Activated CD4-positive, alpha-beta T cell treated with anti-CD3 and anti-CD28 coated beads, Interleukin-2, amount 10 ng/mL, durations not matched to agents 7 days and 5 days (primary cell): ENCODE measurements around the gene MBTPS1. TPM values are rescaled to one million over a fixed set of nuclear protein-coding genes. Genes with fewer than 3 reads are reported as not detected.

ENCODE experiments used
- CTCF ChIA-PET: fragments of 350-600 bp; sonication (Branson Sonifier 250); formaldehyde crosslinking; loops from one replicate; lab custom pipeline; 2021; ENCODE audit warnings: antibody characterized with exemption; lab: Charles Lee
- POLR2A ChIA-PET: fragments of 350-600 bp; sonication (Branson Sonifier 250); formaldehyde crosslinking; loops from one replicate; lab custom pipeline; 2021; ENCODE audit warnings: antibody characterized with exemption; lab: Charles Lee
- DNase-seq: peaks from one replicate; pipeline ENCODE4 v3.0.0-alpha.2; 2020
- H3K27ac Mint-ChIP-seq: one replicate; pipeline ENCODE4 v1.8.0; 2021; ENCODE audit warnings: mild to moderate bottlenecking, moderate library complexity, mixed read lengths
- H3K27me3 Mint-ChIP-seq: one replicate; pipeline ENCODE4 v1.8.0; 2021; ENCODE audit warnings: mixed read lengths
- H3K36me3 Mint-ChIP-seq: one replicate; pipeline ENCODE4 v1.8.0; 2021; ENCODE audit warnings: low read depth, mixed read lengths
- H3K4me1 Mint-ChIP-seq: one replicate; pipeline ENCODE4 v1.8.0; 2021; ENCODE audit warnings: mixed read lengths
- H3K4me3 Mint-ChIP-seq: one replicate; pipeline ENCODE4 v1.8.0; 2021; ENCODE audit warnings: mild to moderate bottlenecking, moderate library complexity, mixed read lengths
- H3K9me3 Mint-ChIP-seq: one replicate; pipeline ENCODE4 v1.8.0; 2021; ENCODE audit warnings: mixed read lengths
- total RNA-seq, 2 experiments: library from RNA; stranded (reverse); gene quantifications; one replicate each; pipeline ENCODE4 v1.2.3, GENCODE V29; 2021

MBTPS1 gene
- total RNA-seq, 2 experiments from 2014 or later, result 57.3 to 61.9 TPM

DNA sequence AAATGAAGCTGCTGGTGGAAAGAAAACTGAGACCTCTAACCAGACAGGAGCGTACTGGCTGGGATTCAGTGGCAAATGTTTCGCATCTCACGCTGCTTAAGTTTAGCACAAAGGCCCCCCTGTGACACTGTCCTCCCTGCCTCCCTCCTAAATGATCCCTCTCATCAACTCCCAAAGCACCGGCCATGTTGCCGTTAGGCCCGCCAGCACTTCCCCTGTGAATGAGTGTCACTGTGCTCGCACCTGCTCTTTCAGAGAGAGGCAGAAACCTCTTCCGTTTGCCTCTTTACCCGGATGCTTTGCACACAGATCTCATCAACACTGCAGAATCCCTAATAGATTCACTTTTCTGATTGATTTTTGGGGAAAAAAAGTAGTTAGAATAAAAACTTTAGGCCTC, 26.5 kb downstream of the MBTPS1 start:
- DNase-seq, result peak; percentile 20

DNA sequence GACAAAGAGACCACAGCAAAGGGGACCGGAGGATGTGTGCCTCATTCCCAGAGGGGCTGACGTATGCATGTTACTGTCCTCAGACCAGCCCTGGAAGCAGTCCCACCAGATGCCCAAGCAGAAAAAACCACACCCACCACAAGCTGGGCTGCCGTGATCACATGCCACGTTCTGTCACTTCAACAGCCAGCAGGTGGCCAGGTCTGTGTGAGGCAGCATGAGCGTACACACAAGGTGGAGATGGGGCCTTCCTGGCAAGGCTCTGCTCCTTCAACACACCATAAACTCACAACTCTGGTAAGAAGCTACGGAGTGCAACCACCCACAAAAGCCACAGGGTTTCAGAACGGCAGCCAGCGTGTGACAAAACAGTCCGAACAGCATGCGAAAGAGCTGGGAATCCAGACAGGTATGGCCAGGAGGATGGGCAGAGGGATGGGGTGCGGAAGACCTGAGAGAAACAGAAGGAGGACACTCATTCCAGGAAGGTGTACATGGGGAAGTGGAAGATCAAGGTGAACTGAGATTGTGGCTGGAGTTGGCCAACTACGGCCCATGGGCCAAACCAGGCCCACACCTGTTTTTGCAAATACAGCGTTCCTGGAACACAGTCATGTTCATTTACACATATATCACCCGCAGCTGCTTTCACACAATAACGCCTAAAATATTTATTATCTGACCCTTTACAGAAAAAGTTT, 27.9 kb downstream of the MBTPS1 start:
- CTCF ChIA-PET, result interaction anchor here (0.9 to 4.9 kb wide), 7 partner anchors 28 to 627 kb away, joined by 3 to 26 read pairs (median 3); partner anchors contain the start of genes MBTPS1 and TAF1C
- DNase-seq, result peak; percentile 76
- peaks cover 51% of the 10 kb centered on the region for H3K4me1 Mint-ChIP-seq
- peak overlapping the region; percentile 52 for H3K27ac Mint-ChIP-seq
- H3K4me3 Mint-ChIP-seq, result no peak overlapping the region
- peaks cover 49% of the 10 kb centered on the region for H3K36me3 Mint-ChIP-seq
- POLR2A ChIA-PET, result no interaction called here
- no peaks in the 10 kb centered on the region for H3K27me3 Mint-ChIP-seq
- H3K9me3 Mint-ChIP-seq, result no peaks in the 10 kb centered on the region

More for the DNA sequence above, 26.5 kb downstream of the MBTPS1 start:
- CTCF ChIA-PET, result interaction anchor here (1.0 to 4.9 kb wide), 3 partner anchors 85 to 99 kb away, joined by 3 to 26 read pairs (median 3); partner anchors contain the start of gene TAF1C
- Mint-ChIP-seq H3K9me3 (no peaks in the 10 kb centered on the region), H3K27ac (peak overlapping the region; percentile 39), H3K27me3 (no peaks in the 10 kb centered on the region), H3K36me3 (peaks cover 58% of the 10 kb centered on the region), H3K4me3 (no peak overlapping the region), H3K4me1 (peaks cover 45% of the 10 kb centered on the region)
- POLR2A ChIA-PET, result no interaction called here

DNA sequence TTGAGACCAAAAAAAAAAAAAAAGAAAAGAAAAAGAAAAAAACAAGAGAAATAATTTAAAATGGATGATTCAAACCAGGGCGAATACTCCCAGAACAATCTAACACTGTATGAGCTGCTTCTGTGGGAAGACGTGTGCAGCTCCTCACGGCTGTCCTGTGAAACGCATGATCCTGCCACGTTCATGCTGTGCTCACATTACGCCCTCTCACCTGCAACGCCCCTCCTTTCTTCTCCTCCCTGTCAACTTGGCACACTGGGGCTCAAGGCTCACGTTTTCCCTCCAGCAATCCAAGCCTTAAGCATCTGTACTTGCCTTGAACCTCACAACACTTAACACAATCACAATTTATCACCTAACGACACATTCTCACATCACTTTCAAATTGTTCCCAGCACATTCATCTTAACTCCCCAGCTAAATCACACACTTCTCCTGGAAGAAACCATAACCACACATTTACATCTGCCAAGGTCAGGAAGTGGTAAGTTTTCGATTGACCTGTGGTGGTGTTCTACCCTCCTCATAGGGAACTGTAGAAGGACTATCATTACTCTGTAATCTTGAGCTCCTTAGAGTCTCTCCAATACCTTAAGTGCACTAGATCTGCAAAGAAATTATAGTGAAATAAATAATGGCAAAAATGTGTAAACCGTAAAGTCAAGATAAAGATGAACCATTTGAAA, 29.1 kb downstream of the MBTPS1 start:
- CTCF ChIA-PET, result interaction anchor here (1.0 to 4.9 kb wide), 3 partner anchors 99 to 628 kb away, joined by 3 to 26 read pairs (median 3); partner anchors contain the start of gene TAF1C
- no peak overlapping the region for H3K4me3 Mint-ChIP-seq
- no peaks in the 10 kb centered on the region for H3K9me3 Mint-ChIP-seq
- H3K27ac Mint-ChIP-seq, result peak overlapping the region; percentile 7
- no peaks in the 10 kb centered on the region for H3K27me3 Mint-ChIP-seq
- POLR2A ChIA-PET, result no interaction called here
- DNase-seq, result no peak
- peaks cover 46% of the 10 kb centered on the region for H3K36me3 Mint-ChIP-seq
- H3K4me1 Mint-ChIP-seq, result peaks cover 51% of the 10 kb centered on the region

DNA sequence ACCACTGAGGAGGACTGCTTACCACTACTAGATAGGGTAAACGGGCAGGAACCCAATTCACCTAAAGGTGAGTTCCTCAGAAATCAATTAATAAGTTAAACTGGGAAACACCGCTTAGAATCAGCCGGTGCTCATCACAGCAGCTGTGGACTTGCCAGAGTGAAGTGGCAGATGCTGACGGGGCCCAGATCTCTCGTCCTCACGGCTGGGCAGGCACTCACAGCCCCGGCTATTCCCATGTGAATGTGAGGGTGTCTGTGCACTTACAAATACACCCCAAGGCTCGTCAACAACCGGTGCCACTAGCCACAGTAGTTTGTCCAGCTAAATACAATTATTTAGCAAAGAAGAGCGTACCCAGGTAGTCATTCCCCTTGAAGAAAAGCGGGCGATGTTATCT, 29.7 kb downstream of the MBTPS1 start:
- no peak for DNase-seq
- ChIA-PET CTCF (interaction anchor here (4.9 kb wide), 1 partner anchor 100 kb away, joined by 26 read pairs; the partner anchor contains the start of gene TAF1C), POLR2A (no interaction called here)
- Mint-ChIP-seq H3K27me3 (no peaks in the 10 kb centered on the region), H3K4me3 (no peak overlapping the region), H3K4me1 (peaks cover 51% of the 10 kb centered on the region), H3K27ac (no peak overlapping the region), H3K36me3 (peaks cover 45% of the 10 kb centered on the region), H3K9me3 (no peaks in the 10 kb centered on the region)

DNA sequence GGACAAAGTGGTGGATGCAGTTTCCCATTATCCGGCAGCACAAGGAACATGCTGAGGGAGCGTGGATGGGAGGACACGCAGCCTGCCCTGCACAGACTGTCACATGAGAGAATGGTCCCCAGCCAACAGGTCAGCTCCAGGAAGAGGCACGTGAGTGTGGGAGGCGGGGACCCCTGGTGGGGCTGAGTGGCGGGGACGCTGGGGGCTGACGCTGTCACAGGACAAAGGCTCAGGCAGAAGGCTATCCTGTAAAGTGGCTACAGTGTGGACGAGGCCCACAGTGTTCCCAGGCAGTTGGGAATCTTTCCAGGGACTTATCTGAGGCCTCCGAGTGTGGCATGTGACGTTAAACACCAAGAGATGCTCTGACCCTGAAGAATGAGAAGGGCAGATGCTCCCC, 30.4 kb downstream of the MBTPS1 start:
- ChIA-PET CTCF (interaction anchor here (4.9 kb wide), 1 partner anchor 100 kb away, joined by 26 read pairs; the partner anchor contains the start of gene TAF1C), POLR2A (interaction anchor here (0.6 kb wide), 1 partner anchor 98 kb away, joined by 3 read pairs; no protein-coding TSS in a partner anchor)
- peaks cover 42% of the 10 kb centered on the region for H3K36me3 Mint-ChIP-seq
- H3K4me1 Mint-ChIP-seq, result peaks cover 51% of the 10 kb centered on the region
- no peaks in the 10 kb centered on the region for H3K9me3 Mint-ChIP-seq
- H3K4me3 Mint-ChIP-seq, result no peak overlapping the region
- no peak for DNase-seq
- no peak overlapping the region for H3K27ac Mint-ChIP-seq
- H3K27me3 Mint-ChIP-seq, result no peaks in the 10 kb centered on the region

DNA sequence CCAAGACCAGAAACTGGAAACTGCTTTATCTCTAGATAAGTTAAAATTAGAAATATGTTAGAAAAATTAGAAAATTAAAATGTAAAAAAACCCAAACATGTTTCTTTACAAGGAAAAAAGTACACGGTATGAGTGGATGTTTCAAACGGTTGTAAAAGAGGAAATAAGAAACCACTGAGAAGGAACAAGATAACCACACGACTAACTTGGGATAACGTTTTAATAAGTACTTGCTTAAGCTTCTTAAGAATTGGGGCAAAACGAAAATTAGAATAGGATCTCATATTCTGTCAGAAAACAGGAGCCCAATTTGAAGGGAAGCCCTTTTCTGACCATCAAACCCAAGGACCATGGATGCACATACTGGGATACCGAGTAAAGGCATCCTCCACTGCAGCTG, 31.0 kb downstream of the MBTPS1 start:
- peaks cover 44% of the 10 kb centered on the region for H3K36me3 Mint-ChIP-seq
- H3K27ac Mint-ChIP-seq, result no peak overlapping the region
- POLR2A ChIA-PET, result interaction anchor here (0.6 kb wide), 1 partner anchor 98 kb away, joined by 3 read pairs; no protein-coding TSS in a partner anchor
- H3K27me3 Mint-ChIP-seq, result no peaks in the 10 kb centered on the region
- DNase-seq, result no peak
- no peaks in the 10 kb centered on the region for H3K9me3 Mint-ChIP-seq
- H3K4me3 Mint-ChIP-seq, result peak overlapping the region; percentile 23
- CTCF ChIA-PET, result interaction anchor here (0.9 to 4.9 kb wide), 3 partner anchors 18 to 101 kb away, joined by 3 to 26 read pairs (median 4); partner anchors contain the start of gene TAF1C
- peaks cover 51% of the 10 kb centered on the region for H3K4me1 Mint-ChIP-seq

DNA sequence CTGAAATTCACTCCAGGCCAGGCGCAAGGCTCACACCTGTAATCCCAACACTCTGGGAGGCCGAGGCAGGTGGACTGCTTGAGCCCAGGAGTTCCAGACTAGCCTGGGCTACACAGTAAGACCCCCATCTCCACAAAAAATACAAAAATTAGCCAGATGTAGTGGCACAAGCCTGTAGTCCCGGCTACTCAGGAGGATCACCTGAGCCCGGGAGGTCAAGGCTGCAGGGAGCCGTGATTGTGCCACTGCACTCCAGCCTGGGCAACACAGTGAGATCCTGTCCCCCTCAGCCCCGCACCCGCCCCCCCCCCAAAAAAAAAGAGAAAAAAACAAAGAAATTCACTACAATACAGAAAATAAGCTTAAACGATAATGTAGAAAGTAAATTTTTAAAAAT, 31.5 kb downstream of the MBTPS1 start:
- POLR2A ChIA-PET, result interaction anchor here (0.6 kb wide), 1 partner anchor 10 kb away, joined by 3 read pairs; no protein-coding TSS in a partner anchor
- peaks cover 50% of the 10 kb centered on the region for H3K4me1 Mint-ChIP-seq
- H3K27ac Mint-ChIP-seq, result no peak overlapping the region
- CTCF ChIA-PET, result interaction anchor here (0.9 to 2.3 kb wide), 10 partner anchors 18 to 192 kb away, joined by 3 to 15 read pairs (median 4); partner anchors contain the start of genes MBTPS1 and TAF1C
- DNase-seq, result no peak
- H3K27me3 Mint-ChIP-seq, result no peaks in the 10 kb centered on the region
- H3K36me3 Mint-ChIP-seq, result peaks cover 46% of the 10 kb centered on the region
- no peaks in the 10 kb centered on the region for H3K9me3 Mint-ChIP-seq
- no peak overlapping the region for H3K4me3 Mint-ChIP-seq

DNA sequence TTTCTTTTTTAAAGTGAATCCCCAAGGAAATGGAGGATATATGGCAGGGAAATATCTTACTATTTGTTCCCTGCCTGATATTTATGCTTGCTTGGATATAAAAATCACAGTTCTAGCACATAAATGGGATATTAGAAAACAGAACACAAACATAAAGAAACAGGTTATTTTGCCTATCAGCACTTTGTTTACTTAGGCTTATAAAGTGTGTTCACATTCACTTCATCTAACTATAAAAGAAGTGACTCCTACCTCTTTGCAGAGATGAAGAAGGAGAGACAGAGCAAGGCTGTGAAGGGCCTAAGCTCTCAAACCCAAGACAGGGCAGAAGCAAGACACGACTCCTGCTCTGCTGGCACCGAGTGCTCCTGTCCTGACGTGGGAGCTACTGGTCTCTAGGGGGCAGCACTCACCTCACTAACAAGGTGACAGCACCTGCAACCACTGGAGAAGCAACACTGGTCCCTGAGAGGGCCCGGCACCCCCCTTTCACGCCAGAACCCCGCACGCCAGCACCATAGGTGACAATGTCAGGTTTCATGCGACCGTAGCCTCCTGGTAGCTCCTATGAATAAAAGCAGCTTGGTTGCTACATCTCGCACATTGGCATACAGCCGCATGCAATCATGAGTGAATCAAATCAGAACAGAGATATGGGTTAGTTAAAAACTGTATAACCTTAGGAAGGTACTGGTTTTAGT, 32.0 kb downstream of the MBTPS1 start:
- H3K9me3 Mint-ChIP-seq, result no peaks in the 10 kb centered on the region
- POLR2A ChIA-PET, result interaction anchor here (0.6 kb wide), 1 partner anchor 11 kb away, joined by 3 read pairs; no protein-coding TSS in a partner anchor
- CTCF ChIA-PET, result interaction anchor here (0.8 to 2.3 kb wide), 13 partner anchors 18 to 192 kb away, joined by 3 to 15 read pairs (median 4); partner anchors contain the start of genes MBTPS1 and TAF1C
- H3K27ac Mint-ChIP-seq, result no peak overlapping the region
- H3K4me1 Mint-ChIP-seq, result peaks cover 45% of the 10 kb centered on the region
- no peaks in the 10 kb centered on the region for H3K27me3 Mint-ChIP-seq
- no peak overlapping the region for H3K4me3 Mint-ChIP-seq
- H3K36me3 Mint-ChIP-seq, result peaks cover 44% of the 10 kb centered on the region
- DNase-seq, result peak; percentile 83

DNA sequence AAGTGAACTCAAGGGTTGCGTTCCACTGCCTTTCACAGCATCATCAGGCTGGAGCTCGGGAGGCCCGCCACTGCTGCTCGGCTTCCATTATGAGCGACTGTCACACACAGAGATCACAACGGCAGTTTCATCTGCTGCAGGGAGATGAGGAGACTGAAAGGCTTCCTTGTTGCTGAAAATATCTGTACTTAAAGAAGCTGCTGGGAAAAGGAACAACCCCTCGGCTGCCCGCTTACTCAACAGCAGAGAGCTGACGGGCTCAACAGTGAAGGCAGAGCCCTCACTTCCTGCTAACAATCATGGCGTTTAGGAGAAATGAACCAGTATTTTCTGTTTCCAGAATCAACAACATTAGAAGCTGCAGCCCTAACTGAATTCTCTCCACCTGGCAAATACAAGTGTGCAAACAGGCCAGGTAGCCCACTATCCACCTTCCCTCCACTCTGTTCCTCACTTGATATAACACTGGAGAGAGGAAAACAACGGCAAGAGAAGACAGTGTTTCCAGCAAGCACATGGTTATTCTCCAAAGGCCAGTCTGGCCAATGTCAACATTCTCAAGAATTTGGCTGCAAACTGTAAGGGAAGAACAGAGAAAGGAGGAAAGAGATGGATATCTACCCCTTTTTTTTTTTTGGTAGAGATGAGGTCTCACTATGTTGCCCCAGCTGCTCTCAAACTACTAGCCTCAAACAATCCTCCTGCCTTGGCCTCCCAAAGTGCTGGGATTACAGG, 33.7 kb downstream of the MBTPS1 start:
- Mint-ChIP-seq H3K36me3 (peaks cover 35% of the 10 kb centered on the region), H3K27ac (no peak overlapping the region), H3K9me3 (no peaks in the 10 kb centered on the region), H3K4me3 (no peak overlapping the region), H3K4me1 (peaks cover 28% of the 10 kb centered on the region), H3K27me3 (no peaks in the 10 kb centered on the region)
- POLR2A ChIA-PET, result no interaction called here
- DNase-seq, result no peak
- CTCF ChIA-PET, result interaction anchor here (0.8 to 1.7 kb wide), 3 partner anchors 17 to 104 kb away, joined by 3 to 6 read pairs (median 4); partner anchors contain the start of gene TAF1C

DNA sequence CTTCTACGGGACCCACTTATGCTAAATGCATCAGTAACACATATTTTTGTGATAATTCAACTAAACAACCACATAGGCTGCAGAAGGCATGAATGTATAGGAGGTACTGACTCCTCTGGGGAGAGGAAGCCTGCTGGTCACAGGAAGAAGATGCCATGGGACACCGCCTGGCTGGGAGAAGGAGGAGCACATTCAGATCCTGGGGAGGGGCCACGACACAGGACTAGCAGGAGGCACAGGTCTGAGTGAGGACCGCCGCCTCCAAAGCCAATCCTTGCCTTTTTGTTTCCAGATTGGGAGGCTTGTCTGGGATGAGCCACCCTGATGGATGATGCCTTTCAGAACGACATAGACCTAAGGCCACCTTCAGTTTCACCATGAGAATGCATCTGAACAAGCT, 34.6 kb downstream of the MBTPS1 start:
- H3K27ac Mint-ChIP-seq, result no peak overlapping the region
- POLR2A ChIA-PET, result no interaction called here
- H3K36me3 Mint-ChIP-seq, result peaks cover 33% of the 10 kb centered on the region
- H3K4me3 Mint-ChIP-seq, result no peak overlapping the region
- no peak for DNase-seq
- CTCF ChIA-PET, result interaction anchor here (1.3 kb wide), 1 partner anchor 105 kb away, joined by 6 read pairs; the partner anchor contains the start of gene TAF1C
- peaks cover 19% of the 10 kb centered on the region for H3K4me1 Mint-ChIP-seq
- no peaks in the 10 kb centered on the region for H3K9me3 Mint-ChIP-seq
- H3K27me3 Mint-ChIP-seq, result no peaks in the 10 kb centered on the region

DNA sequence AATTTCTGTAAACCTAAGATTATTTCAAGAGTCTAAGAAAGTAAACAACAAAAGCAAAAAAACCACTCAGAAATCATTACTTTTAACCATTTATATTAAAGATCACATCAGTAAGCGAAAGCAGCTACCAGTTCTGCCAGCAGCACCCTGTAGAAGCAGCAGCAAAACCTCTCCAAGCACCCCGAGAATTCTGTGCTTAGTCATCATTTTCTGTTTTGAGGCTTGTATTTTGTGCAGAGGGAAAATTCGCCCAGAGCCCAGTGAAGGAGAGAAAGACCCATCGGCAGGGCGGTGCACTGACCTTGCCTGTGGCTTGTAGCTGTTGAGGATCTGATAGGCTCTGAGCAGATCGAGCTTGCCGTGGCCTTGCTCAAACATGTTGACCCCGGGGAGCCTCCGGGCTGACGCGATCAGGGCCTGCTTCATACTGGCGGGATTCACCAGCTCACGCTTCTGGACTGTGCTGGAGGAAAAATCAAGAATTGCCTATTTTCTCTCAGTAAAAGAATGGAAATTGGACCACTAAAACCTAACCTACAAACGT, 35.2 kb downstream of the MBTPS1 start:
- no peak overlapping the region for H3K4me3 Mint-ChIP-seq
- H3K27ac Mint-ChIP-seq, result no peak overlapping the region
- H3K36me3 Mint-ChIP-seq, result peaks cover 31% of the 10 kb centered on the region
- ChIA-PET CTCF (interaction anchor here (1.3 kb wide), 1 partner anchor 105 kb away, joined by 6 read pairs; the partner anchor contains the start of gene TAF1C), POLR2A (no interaction called here)
- H3K4me1 Mint-ChIP-seq, result peaks cover 14% of the 10 kb centered on the region
- DNase-seq, result no peak
- no peaks in the 10 kb centered on the region for H3K27me3 Mint-ChIP-seq
- no peaks in the 10 kb centered on the region for H3K9me3 Mint-ChIP-seq
